Prostate gland (tissue), 2 donors: ENCODE measurements around the gene PTPRK. TPM values are rescaled to one million over a fixed set of nuclear protein-coding genes. Genes with fewer than 3 reads are reported as not detected.

Source experiments
- DNase-seq: peaks from one replicate; pipeline ENCODE4 v3.0.0-alpha.2; 2019; ENCODE audit warnings: low spot score
- H3K27ac ChIP-seq, 2 donors: fragments of 200-600 bp; sonication (generic); 2 replicates each; pipeline ENCODE4 v1.5.1; 2017 to 2019
- H3K27me3 ChIP-seq: fragments of 200-600 bp; sonication (generic); replicated peaks from 2 replicates; pipeline ENCODE4 v1.5.1; 2019; ENCODE audit not compliant: insufficient read depth
- H3K36me3 ChIP-seq, 2 donors: fragments of 200-600 bp; sonication (generic); 1 replicate in 1 of 2; 2 replicates in 1 of 2; pipeline versions ENCODE4 v1.5.1 to v1.8.1; 2017 to 2019
- H3K4me1 ChIP-seq: fragments of 200-600 bp; sonication (generic); replicated peaks from 2 replicates; pipeline ENCODE4 v1.5.1; 2019
- H3K4me3 ChIP-seq, 2 donors: fragments of 200-600 bp; sonication (generic); 2 replicates each; pipeline ENCODE4 v1.5.1; 2017 to 2019
- H3K9me3 ChIP-seq: fragments of 200-600 bp; sonication (generic); 2 replicates; pipeline ENCODE4 v1.5.1; 2017
- POLR2A ChIP-seq: fragments of 450-650 bp; IDR thresholded peaks from one replicate; pipeline ENCODE4 v1.6.1; 2016; ENCODE audit warnings: antibody characterized with exemption, mild to moderate bottlenecking
- POLR2AphosphoS5 ChIP-seq: sonication (generic); formaldehyde crosslinking; IDR thresholded peaks from one replicate; pipeline ENCODE4 v1.6.1; 2017; ENCODE audit warnings: antibody characterized with exemption
- WGBS: methylation state at CpG from one replicate; pipeline ENCODE4 v1.1.5; 2018; 5-methylcytosine and 5-hydroxymethylcytosine counted together
- intact Hi-C: fragments of 100-400 bp; cut with DNase I; formaldehyde crosslinking; loops from one replicate; pipeline ENCODE4 v1.14.2; 2022
- total RNA-seq, 2 donors: library from RNA; depleted of rRNA; stranded (reverse); fragments of >200 nt; gene quantifications; one replicate each; pipeline ENCODE4 v1.1.0, GENCODE V29; 2016
- TF ChIP-seq, protein P1 (sequence below), 4 experiments: fragments of 200-600 bp in 2 of 4; fragments of 450-650 bp in 2 of 4; sonication (generic) in 2 of 4; IDR thresholded peaks; 1 replicate in 3 of 4; 2 replicates in 1 of 4; pipeline ENCODE4 v1.5.1; 2016 to 2019; ENCODE audit warnings: antibody characterized with exemption in 4 of 4, mild to moderate bottlenecking in 2 of 4, moderate library complexity in 2 of 4

Gene PTPRK
- total RNA-seq, 2 donors from 2014 or later, result 32.0 to 64.6 TPM

DNA sequence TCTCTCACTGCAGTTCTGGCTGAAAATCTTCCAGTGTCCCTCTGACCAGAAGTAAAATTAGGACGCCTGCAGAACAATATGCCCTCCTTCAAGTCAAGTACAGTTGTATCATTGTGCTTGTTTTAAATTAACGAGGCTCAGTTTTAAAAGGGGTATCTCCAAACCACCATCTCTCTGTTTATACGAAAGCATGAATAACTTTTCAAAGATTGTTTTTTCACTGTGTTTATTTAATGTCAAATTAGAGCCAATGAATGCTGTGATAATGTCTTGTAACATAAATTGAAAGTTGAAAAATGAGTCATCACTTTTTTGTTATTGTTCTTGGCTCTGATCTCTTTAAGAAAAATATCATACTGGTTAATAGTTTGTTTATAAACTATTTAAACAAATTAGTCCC is 388.8 kb downstream of the PTPRK start:
- Histone ChIP-seq H3K27me3 (no peaks in the 10 kb centered on the region), H3K4me3 (no peak overlapping the region), H3K27ac (no peak overlapping the region), H3K36me3 (no peaks in the 10 kb centered on the region), H3K9me3 (no peaks in the 10 kb centered on the region), H3K4me1 (no peaks in the 10 kb centered on the region)
- intact Hi-C loops, result no loop called here
- TF ChIP-seq POLR2AphosphoS5 (no peak), POLR2A (no peak)
- TF ChIP-seq, protein P1, sequence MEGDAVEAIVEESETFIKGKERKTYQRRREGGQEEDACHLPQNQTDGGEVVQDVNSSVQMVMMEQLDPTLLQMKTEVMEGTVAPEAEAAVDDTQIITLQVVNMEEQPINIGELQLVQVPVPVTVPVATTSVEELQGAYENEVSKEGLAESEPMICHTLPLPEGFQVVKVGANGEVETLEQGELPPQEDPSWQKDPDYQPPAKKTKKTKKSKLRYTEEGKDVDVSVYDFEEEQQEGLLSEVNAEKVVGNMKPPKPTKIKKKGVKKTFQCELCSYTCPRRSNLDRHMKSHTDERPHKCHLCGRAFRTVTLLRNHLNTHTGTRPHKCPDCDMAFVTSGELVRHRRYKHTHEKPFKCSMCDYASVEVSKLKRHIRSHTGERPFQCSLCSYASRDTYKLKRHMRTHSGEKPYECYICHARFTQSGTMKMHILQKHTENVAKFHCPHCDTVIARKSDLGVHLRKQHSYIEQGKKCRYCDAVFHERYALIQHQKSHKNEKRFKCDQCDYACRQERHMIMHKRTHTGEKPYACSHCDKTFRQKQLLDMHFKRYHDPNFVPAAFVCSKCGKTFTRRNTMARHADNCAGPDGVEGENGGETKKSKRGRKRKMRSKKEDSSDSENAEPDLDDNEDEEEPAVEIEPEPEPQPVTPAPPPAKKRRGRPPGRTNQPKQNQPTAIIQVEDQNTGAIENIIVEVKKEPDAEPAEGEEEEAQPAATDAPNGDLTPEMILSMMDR (IDR thresholded peaks at IDR 0.05), result no peak
- WGBS, result 7% methylated on average over 3 of the region's 3 CpGs
- DNase-seq, result no peak

DNA sequence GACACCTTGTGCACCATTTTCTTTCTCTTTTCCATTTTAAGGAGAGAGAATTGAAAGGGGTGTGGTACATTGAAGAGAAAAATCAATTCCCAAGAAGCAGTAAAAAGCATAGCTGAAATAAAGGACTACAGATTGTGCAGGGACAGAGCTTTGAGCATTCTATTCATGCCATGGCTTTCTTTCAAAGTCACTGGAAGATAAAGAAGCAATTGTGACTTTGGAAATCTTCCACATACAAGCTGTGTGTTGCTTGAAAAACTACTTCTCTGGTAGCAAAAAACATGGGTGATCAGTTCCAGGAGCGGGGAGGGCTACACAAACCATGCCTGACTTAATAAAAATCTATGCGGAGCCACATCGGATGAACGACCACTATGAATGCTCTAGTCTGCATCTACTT is 389.4 kb downstream of the PTPRK start:
- DNase-seq, result no peak
- intact Hi-C loops, result no loop called here
- no peaks in the 10 kb centered on the region for H3K36me3 ChIP-seq
- H3K27ac ChIP-seq, result no peak overlapping the region
- H3K27me3 ChIP-seq, result no peaks in the 10 kb centered on the region
- H3K4me3 ChIP-seq, result no peak overlapping the region
- no peak for TF ChIP-seq POLR2AphosphoS5
- no peak for TF ChIP-seq POLR2A
- 44% methylated on average over 4 of the region's 4 CpGs for WGBS
- no peaks in the 10 kb centered on the region for H3K9me3 ChIP-seq
- H3K4me1 ChIP-seq, result no peaks in the 10 kb centered on the region

DNA sequence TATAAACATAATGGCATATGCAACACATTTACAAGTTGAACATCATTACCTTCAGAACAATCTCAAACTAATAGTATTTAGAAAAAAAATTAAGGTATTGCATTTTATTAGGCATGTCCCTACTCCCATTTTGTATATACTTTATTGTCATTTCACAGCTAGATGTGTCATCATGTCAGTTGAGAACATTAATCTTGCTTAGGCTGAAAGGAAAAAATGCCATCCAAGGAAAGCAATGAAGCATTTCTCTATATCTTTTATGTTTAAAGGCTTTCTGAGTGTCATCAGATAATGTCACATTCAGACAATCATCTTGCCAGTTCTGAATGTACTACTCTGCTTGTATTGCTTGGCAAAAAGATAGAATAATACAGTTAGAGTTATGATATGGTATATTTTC is 390.7 kb downstream of the PTPRK start:
- no peaks in the 10 kb centered on the region for H3K36me3 ChIP-seq
- no peaks in the 10 kb centered on the region for H3K9me3 ChIP-seq
- no peak for DNase-seq
- H3K4me1 ChIP-seq, result no peaks in the 10 kb centered on the region
- intact Hi-C loops, result no loop called here
- H3K4me3 ChIP-seq, result no peak overlapping the region
- no peak for TF ChIP-seq POLR2AphosphoS5
- TF ChIP-seq, protein P1 (IDR thresholded peaks at IDR 0.05), result no peak
- no peak for TF ChIP-seq POLR2A
- no peak overlapping the region for H3K27ac ChIP-seq
- no peaks in the 10 kb centered on the region for H3K27me3 ChIP-seq

DNA sequence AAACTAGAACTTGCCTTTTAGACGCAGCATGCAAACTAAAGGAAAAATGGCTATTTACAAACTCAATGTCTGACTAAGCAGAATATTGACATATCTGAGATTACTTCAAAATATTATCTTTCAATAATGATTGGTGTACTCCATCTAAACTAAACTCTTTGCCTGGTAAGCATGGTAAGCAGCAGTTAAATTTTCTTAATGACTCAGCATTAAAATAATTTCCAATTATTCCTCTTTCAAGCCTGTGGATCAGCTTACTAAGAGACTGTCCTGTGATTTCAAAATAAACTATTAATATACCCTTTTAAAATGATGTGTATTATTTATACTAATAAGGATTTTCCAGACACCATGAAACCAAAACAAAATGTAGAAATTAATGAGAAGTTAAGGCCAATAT is 392.7 kb downstream of the PTPRK start:
- no peaks in the 10 kb centered on the region for H3K27me3 ChIP-seq
- H3K27ac ChIP-seq, result no peak overlapping the region
- no peak for DNase-seq
- no peaks in the 10 kb centered on the region for H3K36me3 ChIP-seq
- intact Hi-C loops, result no loop called here
- 97% methylated on average over 1 of the region's 1 CpG for WGBS
- TF ChIP-seq, protein P1 (IDR thresholded peaks at IDR 0.05), result no peak
- no peak for TF ChIP-seq POLR2A
- TF ChIP-seq POLR2AphosphoS5, result no peak
- H3K4me1 ChIP-seq, result no peaks in the 10 kb centered on the region
- no peak overlapping the region for H3K4me3 ChIP-seq
- H3K9me3 ChIP-seq, result no peaks in the 10 kb centered on the region

DNA sequence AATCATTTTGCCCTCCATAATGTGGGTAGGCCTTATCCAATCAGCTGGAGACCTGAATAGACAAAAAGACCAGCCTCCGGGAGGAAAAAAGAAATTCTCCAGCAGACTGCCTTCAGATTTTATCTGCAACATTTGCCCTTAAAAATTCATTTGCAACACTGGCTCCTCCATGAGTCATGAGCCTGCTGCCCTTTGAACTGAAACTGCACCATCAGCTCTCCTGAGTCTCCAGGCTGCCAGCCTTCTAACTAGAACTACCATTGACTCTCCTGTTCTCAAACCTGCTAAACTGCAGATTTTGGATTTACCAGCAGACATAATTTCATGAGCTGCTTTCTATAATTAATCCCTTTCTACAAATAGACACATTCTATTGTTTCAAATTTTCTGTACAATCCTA is 395.7 kb downstream of the PTPRK start:
- no peaks in the 10 kb centered on the region for H3K27me3 ChIP-seq
- 80% methylated on average over 1 of the region's 1 CpG for WGBS
- no peaks in the 10 kb centered on the region for H3K4me1 ChIP-seq
- no peaks in the 10 kb centered on the region for H3K36me3 ChIP-seq
- no peaks in the 10 kb centered on the region for H3K9me3 ChIP-seq
- intact Hi-C loops, result no loop called here
- H3K27ac ChIP-seq, result no peak overlapping the region
- TF ChIP-seq, protein P1 (IDR thresholded peaks at IDR 0.05), result no peak
- TF ChIP-seq POLR2A, result no peak
- TF ChIP-seq POLR2AphosphoS5, result no peak
- no peak overlapping the region for H3K4me3 ChIP-seq
- DNase-seq, result no peak
